Brain pericyte (primary cell): ENCODE data around the gene HSDL2.
"Not testable (repeated sequence)": the region's sequence is repeated elsewhere in the genome, so short reads cannot be mapped to it uniquely, and the experiment has no call there.

Experiments
- DNase-seq: peaks from one replicate; pipeline ENCODE4 v3.0.0-alpha.2; 2012; ENCODE audit warnings: low read depth, low spot score

Gene HSDL2

DNA sequence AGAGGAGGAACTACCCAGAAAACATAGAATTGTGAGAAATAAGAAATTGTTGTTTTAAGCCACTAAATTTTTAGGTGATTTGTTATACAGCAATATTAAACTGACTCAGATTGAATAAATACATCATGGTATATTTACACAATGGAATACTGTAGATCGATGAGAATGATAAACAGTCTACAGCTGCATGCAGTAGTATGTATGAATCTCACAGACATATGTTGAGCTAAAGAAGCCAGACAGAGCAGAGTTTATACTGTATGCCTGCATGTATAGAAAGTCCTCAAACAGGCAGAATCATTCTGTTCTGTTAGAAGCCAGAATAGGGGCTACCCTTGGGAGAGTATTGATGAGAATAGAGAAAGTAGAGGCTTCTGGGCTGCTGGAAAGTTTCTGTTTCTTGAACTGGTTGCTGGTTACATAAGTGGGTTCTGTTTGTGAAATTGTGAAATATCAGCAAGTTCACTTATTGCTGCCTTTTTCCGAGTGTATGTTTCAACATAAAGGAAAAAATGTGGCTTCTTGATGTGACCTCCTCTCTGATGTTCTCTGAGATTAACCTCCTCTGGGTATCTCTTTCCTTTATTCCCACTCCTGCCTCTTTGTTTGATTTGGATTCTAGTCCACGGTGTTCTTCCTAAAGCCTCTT, 116.3 kb downstream of the HSDL2 start:
- DNase-seq, result no peak

- DNase-seq, result no peak
Observed at GRCh38 chr9:112500842-112501241, 120.9 kb downstream of the HSDL2 start.

DNA sequence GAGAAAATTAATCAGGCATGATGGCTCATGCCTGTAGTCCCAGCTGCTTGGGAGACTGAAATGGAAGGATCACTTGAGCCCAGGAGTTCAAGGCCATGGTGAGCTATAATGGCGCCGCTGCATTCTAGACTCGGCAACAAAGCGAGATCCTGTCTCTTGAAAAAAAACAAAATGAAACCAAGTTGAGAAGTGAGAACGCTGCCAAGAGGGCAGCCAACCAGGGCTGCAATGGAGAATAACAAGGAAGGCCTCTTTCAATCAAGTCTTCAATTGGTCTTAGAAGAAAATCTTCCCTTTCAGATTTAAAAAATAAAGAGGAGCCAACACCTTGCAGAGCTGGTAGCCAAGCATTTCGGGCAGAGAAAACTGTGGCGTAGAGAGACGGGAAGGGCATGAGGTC, 121.4 kb downstream of the HSDL2 start:
- no peak for DNase-seq

- no peak for DNase-seq
Observed at GRCh38 chr9:112502175-112502946, 122.5 kb downstream of the HSDL2 start.

GRCh38 chr9:112503170-112503569, 123.3 kb downstream of the HSDL2 start:
- DNase-seq, result no peak

DNA sequence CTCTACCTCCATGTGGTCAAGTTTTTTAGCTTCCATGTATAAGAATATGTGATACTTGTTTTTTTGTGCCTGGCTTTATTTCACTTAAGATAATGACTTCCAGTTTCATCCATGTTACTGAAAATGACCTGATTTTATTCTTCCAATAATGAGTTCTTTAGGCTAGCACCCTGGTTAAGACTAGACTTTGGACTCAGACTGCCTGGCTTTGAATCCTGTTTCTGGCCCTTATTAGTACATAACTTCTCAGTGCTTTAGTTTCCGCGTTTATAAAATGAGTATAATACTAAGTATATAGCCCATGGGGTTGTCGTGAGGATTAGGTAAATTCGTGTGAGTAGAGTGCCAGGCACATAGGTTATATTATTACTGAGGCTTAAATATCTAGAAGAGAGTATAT, 125.2 kb downstream of the HSDL2 start:
- DNase-seq, result no peak

- DNase-seq, result no peak
Observed at GRCh38 chr9:112505607-112506006, 125.7 kb downstream of the HSDL2 start.

DNA sequence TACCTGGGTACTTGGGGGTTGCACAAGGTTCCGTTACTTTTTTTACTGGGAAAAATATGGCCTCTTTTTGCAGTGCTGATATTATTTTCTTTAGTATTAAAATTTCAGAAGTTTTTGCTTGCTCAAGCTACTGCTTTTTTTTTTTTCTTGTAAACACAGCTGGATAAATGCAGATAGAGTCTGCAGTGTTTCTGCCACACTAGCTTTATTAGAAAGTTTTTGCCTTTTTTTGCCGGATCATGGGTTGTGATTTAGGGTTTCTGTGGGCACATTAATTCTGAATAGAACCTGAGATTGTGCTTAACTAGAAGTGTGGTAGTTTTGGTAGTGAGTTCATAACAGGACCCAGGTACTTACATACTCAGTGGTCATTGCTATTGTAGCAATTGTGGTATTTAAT, 126.7 kb downstream of the HSDL2 start:
- DNase-seq, result no peak

DNA sequence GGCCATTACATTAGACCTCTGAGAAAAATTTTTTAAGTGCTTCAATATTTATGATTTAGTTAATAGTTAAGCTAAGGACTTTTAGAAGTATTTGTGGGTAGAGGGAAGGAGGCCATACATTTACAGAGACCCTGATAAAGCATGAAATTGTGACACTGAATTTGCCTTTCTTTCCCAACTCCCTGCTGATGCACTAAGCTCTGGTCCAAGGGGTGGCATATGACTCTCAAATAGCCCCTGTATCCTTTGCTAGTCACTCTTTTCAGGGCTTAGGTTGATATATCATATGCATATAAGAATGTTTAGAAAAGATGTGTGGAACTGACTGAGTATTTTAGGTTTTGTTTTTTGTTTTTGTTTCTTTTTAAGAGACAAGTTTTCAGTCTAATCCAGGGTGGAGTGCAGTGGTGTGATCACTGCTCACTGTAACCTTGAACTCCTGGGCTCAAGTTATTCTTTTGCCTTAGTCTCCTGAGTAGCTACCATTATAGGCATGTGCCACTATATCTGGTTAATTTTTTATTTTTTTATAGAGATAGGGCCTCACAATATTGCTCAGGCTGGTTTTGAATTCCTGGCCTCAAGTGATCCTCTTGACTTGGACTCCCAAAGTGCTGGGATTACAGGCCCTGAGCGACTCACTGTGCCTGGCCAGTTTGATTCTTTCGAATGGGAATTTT, 127.2 kb downstream of the HSDL2 start:
- no peak for DNase-seq

- no peak for DNase-seq
Observed at GRCh38 chr9:112508377-112508776, 128.5 kb downstream of the HSDL2 start.

DNA sequence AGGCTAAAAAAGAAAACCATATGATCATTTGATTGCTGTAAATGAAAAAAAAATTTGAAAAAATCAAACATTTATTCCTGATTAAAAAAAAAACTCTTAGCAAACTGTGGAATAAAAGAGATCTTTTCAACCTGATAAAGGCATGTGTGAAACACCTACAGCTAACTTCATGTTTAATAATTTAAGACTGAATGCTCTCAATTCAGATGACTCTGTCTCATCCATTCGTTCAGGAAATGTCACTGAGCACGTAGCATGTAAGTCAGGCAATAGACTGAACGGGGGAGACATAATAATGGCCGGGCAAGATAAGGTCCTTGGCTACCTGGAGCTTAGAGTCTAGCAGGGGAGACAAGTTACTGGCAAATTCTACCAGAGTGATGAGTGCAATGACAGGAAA, 132.5 kb downstream of the HSDL2 start:
- not testable (repeated sequence) for DNase-seq

- DNase-seq, result no peak
Observed at GRCh38 chr9:112516769-112517168, 136.9 kb downstream of the HSDL2 start.

DNA sequence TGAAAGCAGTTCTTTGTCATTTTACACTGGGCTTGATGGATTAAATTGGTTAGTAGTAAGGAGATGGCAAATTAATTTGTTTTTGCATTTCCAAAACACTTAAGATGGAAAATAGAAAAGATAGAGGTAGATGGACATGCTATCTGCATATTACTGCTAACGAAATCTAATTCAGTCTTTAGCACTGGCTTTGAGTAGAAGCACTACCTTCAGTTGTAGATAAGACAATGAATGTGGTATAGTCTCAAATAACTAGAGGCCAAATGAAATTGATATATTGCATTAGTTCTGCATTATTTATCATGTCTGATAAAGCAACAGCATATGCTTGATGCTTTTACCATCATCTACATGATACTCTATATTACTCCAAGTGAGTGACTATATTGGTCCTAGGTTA, 140.2 kb downstream of the HSDL2 start:
- DNase-seq, result no peak

DNA sequence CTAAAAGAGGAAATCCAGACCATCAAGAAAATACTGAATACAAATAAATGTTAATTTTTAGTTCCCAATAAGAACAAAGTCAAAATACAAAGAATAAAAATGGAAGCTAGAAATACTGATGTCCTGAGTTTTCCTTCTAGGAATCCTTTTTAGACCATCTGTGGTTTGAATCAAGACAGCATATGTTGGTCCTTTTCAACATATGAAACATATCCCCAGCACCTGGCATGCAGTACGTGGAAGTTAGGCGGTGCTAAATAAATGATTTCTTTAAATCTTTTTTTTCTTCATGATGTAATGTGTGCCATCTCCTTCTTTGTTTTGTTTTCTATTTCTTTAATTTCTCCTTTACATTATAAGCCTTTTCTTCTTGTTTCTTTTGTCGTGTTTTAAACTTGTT, 140.7 kb downstream of the HSDL2 start:
- DNase-seq, result no peak
